H9 (cell line): ENCODE data around the gene TTC23L. TPM values are rescaled to one million over a fixed set of nuclear protein-coding genes. Genes with fewer than 3 reads are reported as not detected.

Source experiments
- DNase-seq: peaks from one replicate; pipeline ENCODE4 v3.0.0-alpha.2; 2017
- H2AFZ ChIP-seq: one replicate; pipeline ENCODE4 v1.6.1; 2013; ENCODE audit warnings: mild to moderate bottlenecking, low read length, control low read depth, moderate library complexity
- H2AK5ac ChIP-seq: 2 replicates; pipeline ENCODE4 v1.6.1; 2013; ENCODE audit warnings: low read length, control low read depth, mixed read lengths; ENCODE audit not compliant: insufficient read length
- H2BK120ac ChIP-seq: one replicate; pipeline ENCODE4 v1.6.1; 2013; ENCODE audit warnings: low read depth, mild to moderate bottlenecking, low read length, control low read depth, inconsistent platforms; ENCODE audit not compliant: poor library complexity, severe bottlenecking
- H2BK12ac ChIP-seq: 2 replicates; pipeline ENCODE4 v1.6.1; 2013; ENCODE audit warnings: low read length, control low read depth, mixed read lengths, low read depth; ENCODE audit not compliant: insufficient read length
- H2BK15ac ChIP-seq: 2 replicates; pipeline ENCODE4 v1.6.1; 2013; ENCODE audit warnings: low read depth, low read length, control low read depth
- H2BK20ac ChIP-seq: one replicate; pipeline ENCODE4 v1.6.1; 2013; ENCODE audit warnings: low read depth, mild to moderate bottlenecking, low read length, control low read depth, inconsistent platforms; ENCODE audit not compliant: poor library complexity, severe bottlenecking
- H2BK5ac ChIP-seq: 2 replicates; pipeline ENCODE4 v1.6.1; 2013; ENCODE audit warnings: low read length, control low read depth, mixed read lengths; ENCODE audit not compliant: insufficient read length
- H3K14ac ChIP-seq: 2 replicates; pipeline ENCODE4 v1.6.1; 2013; ENCODE audit warnings: low read length, control low read depth; ENCODE audit not compliant: insufficient read depth
- H3K18ac ChIP-seq: 2 replicates; pipeline ENCODE4 v1.6.1; 2013; ENCODE audit warnings: low read depth, mild to moderate bottlenecking, mixed read lengths, low read length, control low read depth; ENCODE audit not compliant: insufficient read length
- H3K23ac ChIP-seq: 2 replicates; pipeline ENCODE4 v1.6.1; 2013; ENCODE audit warnings: low read length, control low read depth, mixed read lengths, low read depth; ENCODE audit not compliant: insufficient read length
- H3K23me2 ChIP-seq: 2 replicates; pipeline ENCODE4 v1.6.1; 2013; ENCODE audit warnings: low read depth, mild to moderate bottlenecking, mixed read lengths, low read length, control low read depth; ENCODE audit not compliant: insufficient read length, poor library complexity, severe bottlenecking
- H3K27ac ChIP-seq: 2 replicates; pipeline ENCODE4 v1.5.1; 2013; ENCODE audit warnings: low read length, control low read depth, mixed read lengths, low read depth; ENCODE audit not compliant: insufficient read length
- H3K27me3 ChIP-seq: 2 replicates; pipeline ENCODE4 v1.6.1; 2013; ENCODE audit warnings: low read length, control low read depth, inconsistent platforms; ENCODE audit not compliant: insufficient read depth
- H3K4ac ChIP-seq: 2 replicates; pipeline ENCODE4 v1.6.1; 2013; ENCODE audit warnings: low read depth, mild to moderate bottlenecking, control low read depth, inconsistent platforms, low read length, moderate library complexity
- H3K4me1 ChIP-seq: 2 replicates; pipeline ENCODE4 v1.6.1; 2013; ENCODE audit warnings: low read length, control low read depth, inconsistent platforms; ENCODE audit not compliant: insufficient read depth
- H3K4me2 ChIP-seq: 2 replicates; pipeline ENCODE4 v1.6.1; 2013; ENCODE audit warnings: low read length, control low read depth, mixed read lengths; ENCODE audit not compliant: insufficient read length, insufficient read depth
- H3K56ac ChIP-seq: 2 replicates; pipeline ENCODE4 v1.6.1; 2013; ENCODE audit warnings: low read depth, mild to moderate bottlenecking, mixed read lengths, low read length, control low read depth; ENCODE audit not compliant: insufficient read length
- H3K79me1 ChIP-seq: 2 replicates; pipeline ENCODE4 v1.6.1; 2013; ENCODE audit warnings: low read depth, mild to moderate bottlenecking, moderate library complexity, low read length, control low read depth, inconsistent platforms; ENCODE audit not compliant: insufficient read depth, poor library complexity, severe bottlenecking
- H3K79me2 ChIP-seq: 2 replicates; pipeline ENCODE4 v1.6.1; 2013; ENCODE audit warnings: low read length, control low read depth, inconsistent platforms; ENCODE audit not compliant: insufficient read depth
- H3K9ac ChIP-seq: 2 replicates; pipeline ENCODE4 v1.6.1; 2013; ENCODE audit warnings: low read length, control low read depth, mixed read lengths; ENCODE audit not compliant: insufficient read length; ENCODE audit errors: extremely low read depth
- H3K9me3 ChIP-seq: one replicate; pipeline ENCODE4 v1.6.1; 2013; ENCODE audit warnings: low read depth, low read length, inconsistent platforms; ENCODE audit not compliant: control insufficient read depth
- H3T11ph ChIP-seq: one replicate; pipeline ENCODE4 v1.6.1; 2013; ENCODE audit warnings: mild to moderate bottlenecking, low read length, control low read depth, inconsistent platforms
- H4K20me1 ChIP-seq: one replicate; pipeline ENCODE4 v1.6.1; 2013; ENCODE audit not compliant: control insufficient read depth, insufficient read length, insufficient read depth
- H4K5ac ChIP-seq: 2 replicates; pipeline ENCODE4 v1.6.1; 2013; ENCODE audit warnings: low read depth, mild to moderate bottlenecking, mixed read lengths, low read length, control low read depth; ENCODE audit not compliant: insufficient read length
- H4K8ac ChIP-seq: replicated peaks from 2 replicates; pipeline ENCODE4 v1.6.1; 2013; ENCODE audit warnings: low read length, control low read depth, mixed read lengths, low read depth; ENCODE audit not compliant: insufficient read length
- H4K91ac ChIP-seq: 2 replicates; pipeline ENCODE4 v1.6.1; 2013; ENCODE audit warnings: low read depth, mild to moderate bottlenecking, moderate library complexity, mixed read lengths, low read length, control low read depth; ENCODE audit not compliant: insufficient read length
- H3K27ac Mint-ChIP-seq, 3 experiments: 2 replicates in 2 of 3; 3 replicates in 1 of 3; pipeline ENCODE4 v1.8.0; 2020 to 2021; ENCODE audit warnings: mixed read lengths in 3 of 3, mild to moderate bottlenecking in 1 of 3, moderate library complexity in 1 of 3
- H3K27me3 Mint-ChIP-seq: 2 replicates; pipeline ENCODE4 v1.8.0; 2021; ENCODE audit warnings: low read depth, mild to moderate bottlenecking, moderate library complexity, mixed read lengths
- H3K36me3 Mint-ChIP-seq, 3 experiments: 2 replicates in 2 of 3; 3 replicates in 1 of 3; pipeline ENCODE4 v1.8.0; 2020 to 2021; ENCODE audit warnings: low read depth in 3 of 3, mixed read lengths in 3 of 3; ENCODE audit not compliant: insufficient read depth in 1 of 3
- H3K4me1 Mint-ChIP-seq, 2 experiments: 2 replicates each; pipeline ENCODE4 v1.8.0; 2020; ENCODE audit warnings: mixed read lengths in 2 of 2
- H3K4me3 Mint-ChIP-seq, 2 experiments: 2 replicates in 1 of 2; 3 replicates in 1 of 2; pipeline ENCODE4 v1.8.0; 2020 to 2021; ENCODE audit warnings: mild to moderate bottlenecking in 2 of 2, mixed read lengths in 2 of 2, moderate library complexity in 1 of 2
- H3K9me3 Mint-ChIP-seq, 2 experiments: 2 replicates in 1 of 2; 3 replicates in 1 of 2; pipeline ENCODE4 v1.8.0; 2020; ENCODE audit warnings: mild to moderate bottlenecking in 2 of 2, mixed read lengths in 2 of 2, moderate library complexity in 1 of 2
- CTCF ChIP-seq: fragments of 200-600 bp; sonication (generic); conservative IDR thresholded peaks from 3 replicates; pipeline ENCODE4 v1.8.0; 2021; ENCODE audit warnings: antibody characterized with exemption, mild to moderate bottlenecking
- total RNA-seq: library from RNA; stranded (reverse); gene quantifications from 2 replicates; pipeline ENCODE4 v1.2.1, GENCODE V29; 2021

The TTC23L gene
- total RNA-seq, 1 experiment from 2014 or later, result 0.96 TPM

- H3K18ac ChIP-seq, result no peak overlapping the region
- no peak overlapping the region for H2BK120ac ChIP-seq
- H3K27ac ChIP-seq, result no peak overlapping the region
- no peak overlapping the region for H2BK20ac ChIP-seq
- no peak overlapping the region for H3K14ac ChIP-seq
- H3T11ph ChIP-seq, result no peak overlapping the region
- TF ChIP-seq CTCF, result no peak
- H3K79me1 ChIP-seq, result no peaks in the 10 kb centered on the region
- H3K23me2 ChIP-seq, result no peaks in the 10 kb centered on the region
- no peaks in the 10 kb centered on the region for H3K9me3 ChIP-seq
- H2AK5ac ChIP-seq, result no peak overlapping the region
- H3K9ac ChIP-seq, result no peak overlapping the region
- DNase-seq, result no peak
- H3K79me2 ChIP-seq, result no peaks in the 10 kb centered on the region
- Mint-ChIP-seq H3K9me3 (no peaks in the 10 kb centered on the region), H3K4me1 (peaks cover 6 to 17% of the 10 kb centered on the region in 2 experiments), H3K27ac (no peak overlapping the region), H3K27me3 (no peaks in the 10 kb centered on the region), H3K4me3 (no peak overlapping the region), H3K36me3 (peaks cover 2 to 10% (median 7%) of the 10 kb centered on the region in 3 experiments; a peak in 5 of 7 replicates)
- H3K23ac ChIP-seq, result no peak overlapping the region
- no peak overlapping the region for H3K4me2 ChIP-seq
- no peak overlapping the region for H2BK15ac ChIP-seq
- no peak overlapping the region for H2AFZ ChIP-seq
- H4K91ac ChIP-seq, result no peak overlapping the region
- H3K4me1 ChIP-seq, result no peaks in the 10 kb centered on the region
- no peak overlapping the region for H4K8ac ChIP-seq
- no peak overlapping the region for H3K56ac ChIP-seq
- H4K5ac ChIP-seq, result no peak overlapping the region
- no peak overlapping the region for H2BK12ac ChIP-seq
- no peak overlapping the region for H3K4ac ChIP-seq
- no peak overlapping the region for H2BK5ac ChIP-seq
- no peaks in the 10 kb centered on the region for H4K20me1 ChIP-seq
- H3K27me3 ChIP-seq, result no peaks in the 10 kb centered on the region
These were observed 58.7 kb downstream of the TTC23L start for GRCh38 chr5:34897646-34898045.
